Gastrocnemius medialis (tissue), 4 donors: ENCODE measurements around the gene SURF1. TPM values are rescaled to one million over a fixed set of nuclear protein-coding genes. Genes with fewer than 3 reads are reported as not detected.

ENCODE experiments used
- ATAC-seq, 2 donors: fragments of 150-250 bp; one replicate each; pipeline ENCODE4 v1.9.1; 2016
- DNase-seq, 2 donors: peaks; one replicate each; pipeline ENCODE4 v3.0.0-alpha.2; 2019
- H3K27ac ChIP-seq, 4 donors: fragments of 200-600 bp; sonication (generic); 1 replicate in 1 of 4; 2 replicates in 3 of 4; pipeline ENCODE4 v1.5.1; 2016 to 2018; ENCODE audit warnings: mild to moderate bottlenecking in 2 of 4, moderate library complexity in 1 of 4
- H3K27me3 ChIP-seq, 3 donors: fragments of 200-600 bp; sonication (generic) in 2 of 3; 1 replicate in 1 of 3; 2 replicates in 2 of 3; pipeline versions ENCODE4 v1.5.1 to v1.6.0; 2016 to 2019; ENCODE audit warnings: mild to moderate bottlenecking in 1 of 3, moderate library complexity in 1 of 3
- H3K36me3 ChIP-seq, 2 donors: fragments of 200-600 bp; sonication (generic) in 1 of 2; one replicate each; pipeline ENCODE4 v1.5.1; 2017 to 2018
- H3K4me1 ChIP-seq, 2 donors: fragments of 200-600 bp; sonication (generic) in 1 of 2; one replicate each; pipeline ENCODE4 v1.5.1; 2016 to 2017; ENCODE audit warnings: mild to moderate bottlenecking in 2 of 2
- H3K4me3 ChIP-seq, 4 donors: fragments of 200-600 bp; sonication (generic) in 3 of 4; 1 replicate in 1 of 4; 2 replicates in 3 of 4; pipeline ENCODE4 v1.5.1; 2016 to 2019; ENCODE audit warnings: mild to moderate bottlenecking in 2 of 4
- H3K9me3 ChIP-seq, 3 donors: fragments of 200-600 bp; sonication (generic) in 2 of 3; 1 replicate in 1 of 3; 2 replicates in 2 of 3; pipeline ENCODE4 v1.5.1; 2016 to 2019
- POLR2A ChIP-seq, 2 donors: fragments of 450-650 bp; IDR thresholded peaks; one replicate each; pipeline ENCODE4 v1.6.1; 2017; ENCODE audit warnings: antibody characterized with exemption in 2 of 2, mild to moderate bottlenecking in 2 of 2, moderate library complexity in 2 of 2
- in situ Hi-C, 4 donors: fragments of 200-750 bp; cut with MboI; loops; one replicate each; pipeline versions ENCODE4 v1.15.0 to v1.8.0; 2017; ENCODE audit warnings: low sequenced_read_pairs in 4 of 4
- intact Hi-C: fragments of 100-400 bp; cut with DNase I; formaldehyde crosslinking; loops from one replicate; pipeline ENCODE4 v1.15.1; 2023; ENCODE audit warnings: low total_unique reads
- total RNA-seq, 4 donors: library from RNA; depleted of rRNA; stranded (reverse); fragments of >200 nt; gene quantifications; one replicate each; pipeline versions ENCODE4 v1.1.0 to v1.2.3, GENCODE V29; 2016
- TF ChIP-seq, protein P1 (sequence below), 5 experiments: fragments of 450-650 bp in 3 of 5; fragments of 200-600 bp in 2 of 5; sonication (generic) in 2 of 5; IDR thresholded peaks in 4 of 5; conservative IDR thresholded peaks in 1 of 5; 1 replicate in 4 of 5; 2 replicates in 1 of 5; pipeline ENCODE4 v1.5.1; 2016 to 2019; ENCODE audit warnings: antibody characterized with exemption in 5 of 5, mild to moderate bottlenecking in 3 of 5, moderate library complexity in 3 of 5

SURF1 gene
- total RNA-seq, 4 donors from 2014 or later: 33.8 to 68.9 (median 56.0) TPM

DNA sequence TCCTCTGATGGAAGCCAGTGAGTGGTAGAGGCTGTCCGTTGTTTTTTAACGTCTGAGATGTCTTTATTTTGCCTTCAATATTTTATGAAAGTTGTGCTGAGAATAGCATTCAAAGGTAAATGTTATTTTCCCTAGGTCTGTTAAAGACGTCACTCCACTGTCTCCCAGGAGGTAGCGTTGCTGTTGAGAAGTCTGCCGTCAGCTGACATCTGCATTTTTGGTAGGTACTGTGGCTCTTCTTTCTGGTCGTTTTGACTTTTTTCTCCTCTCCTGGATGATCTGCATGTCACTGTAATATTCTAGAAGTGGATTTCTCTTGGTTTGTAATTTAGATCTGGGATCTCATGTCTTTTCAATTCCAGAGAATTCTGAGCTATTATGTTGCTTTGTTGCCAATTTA lies 46.7 kb downstream of the SURF1 start:
- ATAC-seq: no peak
- H3K27me3 ChIP-seq: peaks cover 3 to 14% (median 7%) of the 10 kb centered on the region in 3 donors
- no peak overlapping the region for H3K4me3 ChIP-seq
- H3K27ac ChIP-seq: no peak overlapping the region
- in situ Hi-C loops: no loop called here
- H3K36me3 ChIP-seq: no peaks in the 10 kb centered on the region
- DNase-seq: no peak
- no peaks in the 10 kb centered on the region for H3K4me1 ChIP-seq
- no peak for TF ChIP-seq POLR2A (IDR thresholded peaks at IDR 0.05)
- TF ChIP-seq, protein P1, sequence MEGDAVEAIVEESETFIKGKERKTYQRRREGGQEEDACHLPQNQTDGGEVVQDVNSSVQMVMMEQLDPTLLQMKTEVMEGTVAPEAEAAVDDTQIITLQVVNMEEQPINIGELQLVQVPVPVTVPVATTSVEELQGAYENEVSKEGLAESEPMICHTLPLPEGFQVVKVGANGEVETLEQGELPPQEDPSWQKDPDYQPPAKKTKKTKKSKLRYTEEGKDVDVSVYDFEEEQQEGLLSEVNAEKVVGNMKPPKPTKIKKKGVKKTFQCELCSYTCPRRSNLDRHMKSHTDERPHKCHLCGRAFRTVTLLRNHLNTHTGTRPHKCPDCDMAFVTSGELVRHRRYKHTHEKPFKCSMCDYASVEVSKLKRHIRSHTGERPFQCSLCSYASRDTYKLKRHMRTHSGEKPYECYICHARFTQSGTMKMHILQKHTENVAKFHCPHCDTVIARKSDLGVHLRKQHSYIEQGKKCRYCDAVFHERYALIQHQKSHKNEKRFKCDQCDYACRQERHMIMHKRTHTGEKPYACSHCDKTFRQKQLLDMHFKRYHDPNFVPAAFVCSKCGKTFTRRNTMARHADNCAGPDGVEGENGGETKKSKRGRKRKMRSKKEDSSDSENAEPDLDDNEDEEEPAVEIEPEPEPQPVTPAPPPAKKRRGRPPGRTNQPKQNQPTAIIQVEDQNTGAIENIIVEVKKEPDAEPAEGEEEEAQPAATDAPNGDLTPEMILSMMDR (IDR thresholded peaks at IDR 0.05 in 4 of 5, conservative IDR thresholded peaks at IDR 0.05 in 1 of 5): no peak
- intact Hi-C loops: no loop called here
- no peaks in the 10 kb centered on the region for H3K9me3 ChIP-seq

DNA sequence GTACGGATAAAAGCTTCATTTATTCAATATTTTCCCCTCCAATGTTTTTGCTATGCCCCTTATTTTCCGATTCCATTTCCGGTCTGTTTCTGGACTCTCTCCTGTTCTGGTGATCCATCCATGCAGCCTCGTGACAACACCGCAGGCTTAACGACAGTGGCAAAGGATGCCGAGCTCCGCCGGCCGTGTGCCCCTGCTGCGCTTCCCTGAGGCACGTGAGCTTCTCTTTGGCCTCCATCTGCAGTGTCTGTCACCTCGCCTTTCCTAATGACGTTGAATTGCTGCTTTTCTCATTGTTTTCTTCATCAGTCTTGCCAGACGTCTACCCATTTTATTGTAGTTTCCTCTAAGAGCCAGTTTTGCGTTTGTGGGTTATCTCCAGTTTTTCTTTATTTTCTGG lies 49.0 kb downstream of the SURF1 start:
- no peak for TF ChIP-seq POLR2A (IDR thresholded peaks at IDR 0.05)
- H3K27me3 ChIP-seq: peaks cover 8 to 24% (median 9%) of the 10 kb centered on the region in 3 donors
- no peak overlapping the region for H3K27ac ChIP-seq
- no peaks in the 10 kb centered on the region for H3K36me3 ChIP-seq
- intact Hi-C loops: no loop called here
- H3K4me1 ChIP-seq: no peaks in the 10 kb centered on the region
- ATAC-seq (no peak), DNase-seq (no peak)
- in situ Hi-C loops: no loop called here
- no peak overlapping the region for H3K4me3 ChIP-seq
- no peaks in the 10 kb centered on the region for H3K9me3 ChIP-seq

DNA sequence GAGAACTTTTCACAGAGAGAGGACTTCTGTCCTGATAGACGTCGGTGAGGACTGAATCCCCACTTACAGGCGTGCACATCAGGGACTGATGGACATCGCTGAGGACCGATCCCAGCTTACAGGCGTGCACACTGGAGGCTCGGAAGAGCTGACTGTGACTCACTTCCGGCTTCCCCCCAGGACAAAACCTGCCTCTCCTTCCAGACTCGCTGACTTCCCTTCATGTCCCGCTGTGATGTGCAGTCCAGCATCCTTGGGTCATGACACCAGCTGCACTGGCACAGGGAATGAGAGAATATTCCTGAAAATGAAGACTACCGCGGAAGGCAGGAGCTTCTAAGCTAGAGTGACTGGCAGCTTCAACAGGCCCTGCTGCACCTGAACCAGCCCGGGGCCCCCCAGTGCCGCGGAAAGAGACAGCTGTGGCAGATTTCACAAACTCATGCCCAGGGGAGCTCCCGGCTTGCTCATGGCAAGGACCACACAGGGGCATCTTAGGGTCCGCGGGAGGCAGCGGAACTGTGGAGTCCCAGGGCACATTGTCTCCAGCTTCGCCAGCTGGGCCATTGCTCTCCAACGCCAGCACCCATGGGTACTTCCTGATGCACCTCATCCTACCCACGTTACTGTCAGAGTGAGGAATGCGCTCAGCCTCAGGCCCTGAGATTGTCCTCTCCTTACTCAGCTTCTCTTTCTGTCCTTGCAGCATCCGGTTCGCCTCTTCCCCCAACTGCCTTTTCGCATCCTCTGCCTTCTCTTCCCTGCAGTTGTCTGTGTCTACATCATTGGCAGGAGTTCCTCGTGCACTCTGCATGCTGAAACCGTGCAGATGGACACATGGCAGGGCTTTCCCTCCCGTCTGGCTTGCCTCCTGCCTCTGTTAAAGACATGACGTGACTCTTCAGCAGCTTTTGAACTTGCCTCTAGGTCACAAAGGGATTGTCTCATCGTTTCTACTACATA lies 49.8 kb downstream of the SURF1 start:
- Histone ChIP-seq H3K27me3 (peaks cover 12 to 24% (median 13%) of the 10 kb centered on the region in 3 donors), H3K36me3 (no peaks in the 10 kb centered on the region), H3K4me1 (no peaks in the 10 kb centered on the region), H3K4me3 (no peak overlapping the region), H3K27ac (no peak overlapping the region), H3K9me3 (no peaks in the 10 kb centered on the region)
- in situ Hi-C loops (no loop called here), intact Hi-C loops (no loop called here)
- no peak for TF ChIP-seq POLR2A (IDR thresholded peaks at IDR 0.05)
- TF ChIP-seq, protein P1 (IDR thresholded peaks at IDR 0.05 in 4 of 5, conservative IDR thresholded peaks at IDR 0.05 in 1 of 5): no peak
- ATAC-seq (no peak), DNase-seq (no peak)

DNA sequence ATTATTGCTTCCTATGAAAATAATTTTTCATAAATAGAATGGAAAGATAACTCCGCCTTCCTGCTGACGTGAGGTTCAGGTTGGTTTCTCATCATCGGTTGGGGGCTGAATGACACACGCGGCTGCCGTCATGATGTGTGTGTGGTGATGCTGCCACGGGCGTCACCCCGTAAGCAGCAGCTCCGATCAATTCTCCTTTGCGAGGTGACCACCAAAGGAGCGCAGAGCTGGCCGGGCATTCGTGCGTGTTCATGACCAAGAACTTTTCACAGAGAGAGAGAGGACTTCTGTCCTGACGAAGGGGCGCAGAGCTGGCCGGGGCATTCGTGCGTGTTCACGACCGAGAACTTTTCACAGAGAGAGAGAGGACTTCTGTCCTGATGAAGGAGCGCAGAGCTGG lies 50.6 kb downstream of the SURF1 start:
- Histone ChIP-seq H3K27ac (no peak overlapping the region), H3K4me1 (no peaks in the 10 kb centered on the region), H3K27me3 (peaks cover 12 to 24% (median 13%) of the 10 kb centered on the region in 3 donors), H3K36me3 (no peaks in the 10 kb centered on the region), H3K9me3 (no peaks in the 10 kb centered on the region), H3K4me3 (no peak overlapping the region)
- TF ChIP-seq, protein P1 (IDR thresholded peaks at IDR 0.05 in 4 of 5, conservative IDR thresholded peaks at IDR 0.05 in 1 of 5): no peak
- DNase-seq (no peak), ATAC-seq (no peak)
- in situ Hi-C loops: no loop called here
- intact Hi-C loops: no loop called here

DNA sequence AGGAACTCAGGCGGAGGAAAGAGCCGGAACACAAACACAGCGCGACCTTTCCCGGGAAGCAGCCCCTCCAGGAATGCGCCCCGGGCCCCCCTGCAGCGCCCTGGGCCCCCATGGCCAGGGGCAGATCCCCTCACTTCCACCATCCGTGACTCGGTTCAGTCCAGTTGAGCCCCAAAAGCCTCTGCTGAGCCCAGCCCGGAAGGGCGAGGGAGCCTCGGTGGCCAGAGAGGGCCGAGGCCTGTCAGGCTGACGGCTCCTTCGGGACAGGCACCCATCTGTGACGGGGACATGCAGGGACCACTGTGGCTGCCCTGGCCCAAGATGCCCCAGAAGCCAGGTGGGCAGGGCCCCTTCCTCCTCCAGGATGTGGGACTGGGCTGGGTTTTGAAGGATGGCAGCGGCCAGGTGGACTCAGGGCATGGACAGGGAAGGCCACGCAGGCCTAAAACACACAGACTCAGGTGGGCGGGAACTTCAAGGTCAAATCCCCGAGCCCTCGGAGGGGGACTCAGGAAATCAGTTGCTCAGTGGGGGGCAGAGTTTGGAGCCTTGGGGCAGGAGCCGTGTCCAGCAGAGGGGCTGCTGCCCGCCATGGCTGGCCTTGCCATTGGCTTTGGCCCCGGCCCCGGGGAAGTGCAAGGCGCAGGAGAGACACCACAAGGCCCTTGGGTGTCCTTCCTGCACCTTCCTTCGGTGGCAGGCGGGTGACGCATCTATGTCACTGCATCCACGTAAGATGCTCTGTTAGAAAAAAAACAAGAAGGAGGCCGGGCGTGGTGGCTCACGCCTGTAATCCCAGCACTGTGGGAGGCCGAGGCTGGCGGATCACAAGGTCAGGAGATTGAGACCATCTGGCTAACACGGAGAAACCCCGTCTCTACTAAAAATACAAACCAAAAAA lies 51.6 kb downstream of the SURF1 start:
- in situ Hi-C loops: no loop called here
- no peaks in the 10 kb centered on the region for H3K36me3 ChIP-seq
- TF ChIP-seq, protein P1 (IDR thresholded peaks at IDR 0.05 in 4 of 5, conservative IDR thresholded peaks at IDR 0.05 in 1 of 5): no peak
- no peak for TF ChIP-seq POLR2A (IDR thresholded peaks at IDR 0.05)
- H3K27ac ChIP-seq: no peak overlapping the region
- ATAC-seq (no peak), DNase-seq (no peak)
- H3K27me3 ChIP-seq: peaks cover 12 to 24% (median 15%) of the 10 kb centered on the region in 3 donors
- intact Hi-C loops: no loop called here
- no peaks in the 10 kb centered on the region for H3K9me3 ChIP-seq
- no peak overlapping the region for H3K4me3 ChIP-seq
- H3K4me1 ChIP-seq: no peaks in the 10 kb centered on the region
